ENCODE results near the gene PCBP2. TPM values are rescaled to one million over a fixed set of nuclear protein-coding genes. Genes with fewer than 3 reads are reported as not detected.

Gene PCBP2
- polyA plus RNA-seq, 1 of the 3 experiments (the other 2 are of a cell fraction): 368 TPM

DNA sequence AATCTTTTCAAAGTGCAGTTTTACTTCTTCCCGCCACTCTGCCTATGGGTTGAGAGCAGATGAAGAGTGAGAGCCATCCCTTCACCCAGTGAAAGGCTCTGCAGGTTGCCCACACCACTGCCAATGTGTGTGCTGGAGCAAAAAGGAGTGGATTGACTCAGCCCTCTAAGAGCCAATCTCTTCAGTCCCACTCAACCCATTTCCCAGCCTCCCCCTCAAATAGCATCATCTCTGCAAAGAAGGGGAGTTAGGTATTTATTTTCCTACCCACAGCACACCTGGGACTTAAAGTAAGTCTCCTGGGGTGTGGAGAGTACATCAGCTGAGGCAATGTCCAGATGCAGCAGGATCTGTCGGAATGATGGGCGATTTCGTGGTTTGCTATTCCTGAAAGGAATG is 32.1 kb downstream of the PCBP2 start (continued):
- TF ChIP-seq, protein P1, sequence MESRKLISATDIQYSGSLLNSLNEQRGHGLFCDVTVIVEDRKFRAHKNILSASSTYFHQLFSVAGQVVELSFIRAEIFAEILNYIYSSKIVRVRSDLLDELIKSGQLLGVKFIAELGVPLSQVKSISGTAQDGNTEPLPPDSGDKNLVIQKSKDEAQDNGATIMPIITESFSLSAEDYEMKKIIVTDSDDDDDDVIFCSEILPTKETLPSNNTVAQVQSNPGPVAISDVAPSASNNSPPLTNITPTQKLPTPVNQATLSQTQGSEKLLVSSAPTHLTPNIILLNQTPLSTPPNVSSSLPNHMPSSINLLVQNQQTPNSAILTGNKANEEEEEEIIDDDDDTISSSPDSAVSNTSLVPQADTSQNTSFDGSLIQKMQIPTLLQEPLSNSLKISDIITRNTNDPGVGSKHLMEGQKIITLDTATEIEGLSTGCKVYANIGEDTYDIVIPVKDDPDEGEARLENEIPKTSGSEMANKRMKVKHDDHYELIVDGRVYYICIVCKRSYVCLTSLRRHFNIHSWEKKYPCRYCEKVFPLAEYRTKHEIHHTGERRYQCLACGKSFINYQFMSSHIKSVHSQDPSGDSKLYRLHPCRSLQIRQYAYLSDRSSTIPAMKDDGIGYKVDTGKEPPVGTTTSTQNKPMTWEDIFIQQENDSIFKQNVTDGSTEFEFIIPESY (IDR thresholded peaks at IDR 0.05; ENCODE audit: borderline replicate concordance, low read depth): no peak

DNA sequence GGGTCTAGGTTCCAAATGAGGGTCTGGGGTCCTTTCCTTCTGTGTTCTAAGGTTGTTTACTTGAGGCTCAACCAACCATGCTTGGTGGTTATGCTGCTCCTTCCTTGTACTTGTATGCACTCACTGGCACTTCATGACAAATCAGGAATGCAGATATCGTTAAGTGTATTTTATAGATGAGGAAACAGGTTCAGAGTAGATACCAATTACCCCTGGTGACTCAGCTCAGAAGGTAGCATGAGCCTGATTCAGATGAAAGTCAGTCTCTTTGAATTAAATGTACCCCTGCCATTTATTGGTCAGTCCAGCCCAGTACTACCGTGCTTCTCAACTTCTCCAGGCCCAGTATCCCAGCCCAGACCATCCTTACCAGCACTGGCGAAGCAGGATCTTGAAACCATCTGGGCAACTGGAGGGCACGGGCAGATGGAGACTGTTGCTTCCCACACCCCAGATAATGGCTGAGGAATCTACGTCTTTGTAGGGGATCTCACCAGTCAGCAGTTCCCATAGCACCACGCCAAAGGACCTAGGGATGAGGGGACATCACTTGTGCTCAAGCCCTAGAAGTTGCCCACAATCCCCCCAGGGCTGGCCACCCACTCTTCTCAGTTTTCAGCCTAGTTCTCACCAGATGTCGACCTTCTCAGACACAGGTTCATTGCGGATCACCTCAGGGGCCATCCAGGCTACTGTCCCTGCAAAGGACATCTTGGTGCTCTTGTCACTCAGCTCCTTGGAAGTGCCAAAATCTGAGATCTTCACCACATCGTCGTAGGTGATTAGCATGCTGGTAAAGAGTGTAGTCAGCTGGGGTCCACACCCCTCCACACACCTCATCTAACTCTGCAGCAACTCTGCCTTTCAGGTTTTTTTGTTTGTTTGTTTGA is 33.0 kb downstream of the PCBP2 start:
- Histone ChIP-seq H3K4me2 (no peak overlapping the region), H3F3A (replicated peaks; ENCODE audit: insufficient read depth) (peaks cover 59% of the 10 kb centered on the region), H4K20me1 (ENCODE audit: insufficient read depth) (peaks cover 38% of the 10 kb centered on the region), H3K36me3 (replicated peaks in 1 of 2; ENCODE audit: control insufficient read depth in 1 of 2, insufficient read depth in 2 of 2, low read length in 1 of 2) (peaks cover 56 to 58% of the 10 kb centered on the region in 2 experiments), H3K27me3 (ENCODE audit: insufficient read depth) (no peaks in the 10 kb centered on the region), H3K9ac (no peak overlapping the region), H3K79me2 (ENCODE audit: insufficient read depth) (peaks cover 30% of the 10 kb centered on the region; the same call in 1 of the 2 replicates), H3K27ac (ENCODE audit: low read depth in 2 of 2, low read length in 1 of 2) (peak overlapping the region in 1 of 2 experiments; percentile 5; a peak in 1 of 4 replicates), H2AFZ (ENCODE audit: low read depth) (no peak overlapping the region), H3K9me2 (no peaks in the 10 kb centered on the region), H3K4me1 (ENCODE audit: control insufficient read depth in 1 of 2, insufficient read depth in 2 of 2, low read depth in 1 of 2, low read length in 1 of 2) (peaks cover 0 to 4% of the 10 kb centered on the region in 2 experiments; a peak in 2 of 4 replicates), H3K9me3 (no peaks in the 10 kb centered on the region), H3K4me3 (ENCODE audit: low read depth in 2 of 2, low read length in 1 of 2) (no peak overlapping the region)
- TF ChIP-seq YY1 (IDR thresholded peaks at IDR 0.05; ENCODE audit: low read depth): no peak
- TF ChIP-seq RCOR1 (IDR thresholded peaks at IDR 0.05; ENCODE audit: low read length): no peak
- TF ChIP-seq POLR2AphosphoS5 (IDR thresholded peaks at IDR 0.05; ENCODE audit: low read depth, low read length): peak; percentile 30
- no peak for TF ChIP-seq EP300 (IDR thresholded peaks at IDR 0.05; ENCODE audit: borderline replicate concordance in 1 of 2, low read depth in 1 of 2, low read length in 1 of 2)
- TF ChIP-seq RAD21 (IDR thresholded peaks at IDR 0.05; ENCODE audit: low read length): no peak
- POLR2A ChIA-PET: interaction anchor here (4.4 kb wide), 1 partner anchor 7 kb away, joined by 28 read pairs; no protein-coding TSS in a partner anchor
- WGBS (ENCODE audit: low lambda C conversion rate): 90% methylated on average over 6 of the region's 10 CpGs
- DNase-seq: no peak
- CTCF ChIA-PET: no interaction called here

DNA sequence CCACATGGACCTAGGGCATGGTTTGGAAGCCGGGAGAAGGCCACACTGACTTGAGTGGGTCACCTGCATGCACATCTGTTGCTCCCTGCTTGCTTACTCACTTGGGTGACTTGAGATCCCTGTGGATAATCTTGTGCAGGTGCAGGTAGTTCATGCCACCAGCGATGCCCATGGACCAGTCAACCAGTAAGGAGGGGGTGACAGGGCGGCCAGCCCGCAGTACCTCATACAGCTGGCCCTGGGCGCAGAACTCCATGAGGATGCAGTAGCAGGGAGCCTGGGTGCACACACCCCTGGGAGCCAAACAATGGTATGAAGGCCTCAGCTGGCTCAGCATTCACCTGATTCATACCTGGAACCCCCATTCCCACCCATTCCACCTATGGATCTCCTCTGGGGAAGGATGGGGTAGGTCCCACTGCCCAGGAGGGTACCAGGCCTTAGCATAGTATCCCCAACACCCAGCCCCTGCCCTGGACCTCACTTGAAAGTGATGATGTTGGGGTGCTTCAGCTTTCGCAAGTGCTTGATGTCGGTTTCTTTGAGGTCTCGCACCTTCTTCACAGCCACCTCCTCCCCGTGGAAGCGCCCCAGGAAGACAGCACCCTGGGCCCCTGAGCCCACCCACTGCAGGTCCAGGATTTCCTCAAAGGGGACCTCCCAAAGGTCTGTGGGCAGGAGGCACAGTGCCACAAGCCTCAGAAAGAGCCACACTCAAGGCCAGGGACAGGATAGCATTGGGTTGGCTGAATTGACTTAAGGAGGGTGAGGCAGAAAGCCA is 34.2 kb downstream of the PCBP2 start:
- H3K27ac ChIP-seq (ENCODE audit: low read depth in 2 of 2, low read length in 1 of 2): no peak overlapping the region; a peak in 1 of 4 replicates
- H4K20me1 ChIP-seq (ENCODE audit: insufficient read depth): peaks cover 28% of the 10 kb centered on the region
- no peak for DNase-seq
- WGBS (ENCODE audit: low lambda C conversion rate): 99% methylated on average over 10 of the region's 10 CpGs
- H3F3A ChIP-seq (replicated peaks; ENCODE audit: insufficient read depth): peaks cover 47% of the 10 kb centered on the region
- peaks cover 0 to 4% of the 10 kb centered on the region in 2 experiments; a peak in 1 of 4 replicates for H3K4me1 ChIP-seq (ENCODE audit: control insufficient read depth in 1 of 2, insufficient read depth in 2 of 2, low read depth in 1 of 2, low read length in 1 of 2)
- POLR2A ChIA-PET: interaction anchor here (1.1 kb wide), 1 partner anchor 8 kb away, joined by 3 read pairs; no protein-coding TSS in a partner anchor
- H3K4me2 ChIP-seq: no peak overlapping the region
- no peak overlapping the region for H3K9ac ChIP-seq
- H2AFZ ChIP-seq (ENCODE audit: low read depth): no peak overlapping the region
- H3K9me2 ChIP-seq: no peaks in the 10 kb centered on the region
- peaks cover 36% of the 10 kb centered on the region; the same call in 1 of the 2 replicates for H3K79me2 ChIP-seq (ENCODE audit: insufficient read depth)
- CTCF ChIA-PET: interaction anchor here (0.6 to 2.9 kb wide), 3 partner anchors 10 to 161 kb away, joined by 3 to 13 read pairs (median 3); no protein-coding TSS in a partner anchor
- H3K9me3 ChIP-seq: no peaks in the 10 kb centered on the region
- peaks cover 46 to 47% of the 10 kb centered on the region in 2 experiments for H3K36me3 ChIP-seq (replicated peaks in 1 of 2; ENCODE audit: control insufficient read depth in 1 of 2, insufficient read depth in 2 of 2, low read length in 1 of 2)
- H3K4me3 ChIP-seq (ENCODE audit: low read depth in 2 of 2, low read length in 1 of 2): no peak overlapping the region
- H3K27me3 ChIP-seq (ENCODE audit: insufficient read depth): no peaks in the 10 kb centered on the region
- TF ChIP-seq RCOR1 (IDR thresholded peaks at IDR 0.05; ENCODE audit: low read length) (no peak), MXI1 (IDR thresholded peaks at IDR 0.05; ENCODE audit: low read depth, low read length) (no peak), RAD21 (IDR thresholded peaks at IDR 0.05; ENCODE audit: low read length) (no peak), USF2 (IDR thresholded peaks at IDR 0.05; ENCODE audit: borderline replicate concordance, low read depth, low read length) (no peak), FOXM1 (IDR thresholded peaks at IDR 0.05; ENCODE audit: low read depth) (no peak), TAF1 (IDR thresholded peaks at IDR 0.05; ENCODE audit: borderline replicate concordance, low read depth, low read length) (no peak), CTCF (IDR thresholded peaks at IDR 0.05) (no peak), GABPA (IDR thresholded peaks at IDR 0.05; ENCODE audit: low read depth) (no peak), JUND (IDR thresholded peaks at IDR 0.05) (no peak), POLR2AphosphoS5 (IDR thresholded peaks at IDR 0.05; ENCODE audit: low read depth, low read length) (no peak), FOXJ3 (CRISPR knock-in tag; IDR thresholded peaks at IDR 0.05) (no peak)
- TF ChIP-seq, protein P1 (IDR thresholded peaks at IDR 0.05; ENCODE audit: borderline replicate concordance, low read depth): no peak
